Measurements from ENCODE around the gene ATN1.

ATN1 gene

DNA sequence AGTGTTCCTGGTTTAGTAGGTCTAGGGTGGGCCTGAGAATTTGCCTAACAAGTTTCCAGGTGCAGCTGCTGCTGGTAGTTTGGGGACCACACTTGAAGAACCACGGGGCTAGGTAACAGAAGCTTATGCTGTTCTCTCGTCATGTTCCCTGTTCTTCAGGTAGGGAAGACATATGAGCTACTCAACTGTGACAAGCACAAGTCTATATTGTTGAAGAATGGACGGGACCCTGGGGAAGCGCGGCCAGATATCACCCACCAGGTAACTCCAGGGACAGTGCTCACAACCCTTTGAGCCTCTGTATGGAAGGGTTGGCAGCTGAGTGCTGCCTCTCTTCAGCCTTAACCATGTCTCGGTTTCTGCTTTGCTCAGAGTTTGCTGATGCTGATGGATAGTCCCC lies 46.4 kb downstream of the ATN1 start:
- DNase-seq (ENCODE audit: low read depth in 2 of 2, low spot score in 1 of 2), result no peak

DNA sequence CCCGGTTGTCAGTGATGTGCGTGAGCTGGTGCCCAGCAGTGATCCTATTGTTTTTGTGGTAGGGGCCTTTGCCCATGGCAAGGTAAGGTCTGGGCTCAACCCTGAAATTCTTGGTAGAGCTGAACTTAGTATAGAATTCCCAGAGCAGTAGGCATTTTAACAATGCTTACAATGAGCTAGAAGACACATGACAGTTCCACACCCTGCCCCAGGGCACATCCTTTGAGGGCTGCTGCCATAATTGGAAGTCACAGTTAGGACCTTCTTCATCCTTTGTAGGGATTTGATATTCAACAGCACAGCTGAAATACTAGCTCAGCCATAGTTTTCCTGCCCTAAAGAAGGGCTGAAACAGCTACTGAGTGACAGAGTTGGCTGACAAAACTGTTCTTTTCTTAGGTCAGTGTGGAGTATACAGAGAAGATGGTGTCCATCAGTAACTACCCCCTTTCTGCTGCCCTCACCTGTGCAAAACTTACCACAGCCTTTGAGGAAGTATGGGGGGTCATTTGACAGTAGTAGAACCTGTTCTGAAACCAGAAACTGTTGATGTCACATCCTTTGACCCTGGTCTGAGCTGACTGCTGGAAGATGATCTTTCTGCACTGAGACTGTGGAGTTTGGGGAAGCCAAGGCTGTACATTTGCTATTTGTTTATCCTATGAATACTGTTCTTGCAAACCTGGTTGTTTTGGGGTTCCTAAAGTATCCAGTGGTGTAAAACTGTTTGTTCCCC lies 47.7 kb downstream of the ATN1 start:
- DNase-seq (ENCODE audit: low read depth in 2 of 2, low spot score in 1 of 2), result no peak

DNA sequence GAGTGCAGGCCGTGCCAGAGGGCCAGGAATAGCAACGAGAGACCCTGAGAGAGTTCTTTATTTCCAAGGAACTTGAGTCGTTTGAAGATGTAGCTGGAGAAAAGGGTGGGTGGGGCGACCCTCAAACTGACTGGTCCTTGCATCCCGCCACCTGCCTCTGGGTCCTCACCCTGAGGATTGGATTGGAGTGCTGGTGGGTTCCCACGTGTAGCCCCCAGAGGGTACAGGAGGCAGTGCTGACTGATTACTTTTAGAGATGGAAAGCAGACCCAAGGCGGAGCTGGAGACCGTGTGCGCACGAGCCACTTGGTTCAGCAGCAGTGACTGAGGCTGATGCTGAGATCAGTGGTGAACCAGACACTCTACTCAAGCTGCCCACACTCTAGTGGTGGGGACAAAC lies 49.9 kb downstream of the ATN1 start:
- no peak for DNase-seq (ENCODE audit: low read depth in 2 of 2, low spot score in 1 of 2)

DNA sequence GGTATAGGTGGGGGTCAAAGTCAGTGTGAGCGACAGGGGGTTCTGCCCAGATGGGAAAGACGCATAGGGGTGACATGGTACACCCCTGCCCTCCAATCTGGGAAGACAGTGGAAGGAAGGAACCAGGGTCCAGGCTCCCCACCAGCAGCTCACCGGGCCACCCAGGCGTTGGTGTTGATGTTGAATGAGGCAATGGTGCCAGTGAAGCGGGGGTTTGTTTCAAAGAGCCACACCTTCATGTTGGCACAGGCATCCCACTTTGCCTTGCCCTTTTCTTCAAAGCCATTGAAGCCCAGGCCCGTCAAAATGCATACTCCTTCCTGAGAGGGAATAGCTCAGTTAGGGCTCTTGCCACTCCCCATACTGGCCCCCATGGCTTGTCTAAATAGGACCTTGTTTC lies 50.4 kb downstream of the ATN1 start:
- DNase-seq (ENCODE audit: low read depth in 2 of 2, low spot score in 1 of 2), result no peak

DNA sequence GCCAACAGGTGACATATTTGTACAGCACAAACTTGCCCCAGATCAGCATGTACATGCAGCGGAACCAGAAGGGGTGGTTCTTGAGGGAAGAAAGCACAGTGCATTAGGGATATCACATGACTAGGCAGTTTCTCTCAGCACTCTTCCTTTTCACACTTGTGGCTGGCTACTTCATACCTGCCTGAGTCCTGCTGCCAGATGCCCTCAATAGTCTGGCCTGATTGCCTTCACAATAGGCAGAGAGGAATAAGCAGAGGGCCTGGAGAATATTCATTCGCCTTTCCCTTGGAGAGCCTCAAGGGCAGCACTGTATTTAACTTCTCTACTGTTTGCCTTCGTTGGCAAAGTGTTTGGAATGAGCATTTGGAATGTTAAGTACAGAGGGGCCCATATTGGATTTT lies 50.9 kb downstream of the ATN1 start:
- no peak for DNase-seq (ENCODE audit: low read depth in 2 of 2, low spot score in 1 of 2)

DNA sequence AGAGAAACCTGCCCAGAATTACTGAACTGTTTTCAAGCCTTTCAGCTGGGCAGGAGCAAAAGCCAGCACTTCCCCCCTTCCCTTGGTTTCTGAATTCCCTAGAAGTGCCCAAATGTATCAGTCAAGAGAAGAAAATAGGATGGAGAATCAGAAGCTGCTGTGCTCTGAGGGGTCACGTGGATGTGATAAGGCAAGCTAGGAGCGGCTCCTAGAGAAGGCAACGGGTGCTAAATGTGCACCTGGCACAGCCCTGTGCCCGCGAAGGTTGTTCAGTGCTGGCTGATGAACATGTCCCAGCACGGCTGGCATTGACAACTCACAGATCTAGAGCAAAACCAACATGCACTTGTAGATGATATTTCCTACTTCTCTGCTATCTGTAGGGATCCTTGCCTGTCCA lies 51.3 kb downstream of the ATN1 start:
- no peak for DNase-seq (ENCODE audit: low read depth in 2 of 2, low spot score in 1 of 2)

DNA sequence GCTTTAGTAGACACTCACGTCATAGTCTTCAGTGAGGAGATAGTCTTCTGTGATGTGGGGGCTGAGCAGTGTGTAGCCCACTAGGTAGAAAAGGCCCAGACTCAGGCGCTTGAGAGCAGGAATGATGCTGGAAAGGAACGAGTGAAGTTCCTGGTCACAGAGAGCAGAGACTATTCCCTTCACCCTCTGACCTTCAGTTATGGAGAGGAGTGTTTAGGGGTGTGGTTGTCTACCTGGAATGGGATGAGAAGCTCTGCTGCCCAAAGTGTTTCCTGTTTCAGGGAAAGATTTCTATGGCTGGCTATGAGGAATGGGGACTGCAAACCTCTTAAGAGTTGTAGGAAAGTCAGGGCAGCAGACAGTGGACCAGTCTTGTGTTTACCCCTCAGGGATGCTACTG lies 51.7 kb downstream of the ATN1 start:
- no peak for DNase-seq (ENCODE audit: low read depth in 2 of 2, low spot score in 1 of 2)

DNA sequence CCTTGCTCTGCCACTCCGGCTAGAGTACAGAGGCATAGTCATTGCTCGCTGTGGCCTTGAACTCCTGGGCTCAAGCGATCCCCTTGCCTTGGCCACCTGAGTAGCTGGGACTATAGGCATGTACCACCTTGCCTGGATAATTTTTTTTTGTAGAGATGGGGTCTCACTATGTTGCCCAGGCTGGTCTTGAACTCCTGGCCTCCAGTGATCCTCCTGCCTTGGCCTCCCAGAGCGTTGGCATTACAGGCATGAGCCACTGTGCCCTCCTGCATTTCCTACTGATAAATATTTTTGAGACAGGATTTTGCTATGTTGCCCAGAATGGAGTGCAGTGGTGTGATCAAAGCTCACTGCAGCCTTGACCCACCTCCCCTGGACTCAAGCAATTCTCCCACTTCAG lies 52.3 kb downstream of the ATN1 start:
- no peak for DNase-seq (ENCODE audit: low read depth in 2 of 2, low spot score in 1 of 2)

DNA sequence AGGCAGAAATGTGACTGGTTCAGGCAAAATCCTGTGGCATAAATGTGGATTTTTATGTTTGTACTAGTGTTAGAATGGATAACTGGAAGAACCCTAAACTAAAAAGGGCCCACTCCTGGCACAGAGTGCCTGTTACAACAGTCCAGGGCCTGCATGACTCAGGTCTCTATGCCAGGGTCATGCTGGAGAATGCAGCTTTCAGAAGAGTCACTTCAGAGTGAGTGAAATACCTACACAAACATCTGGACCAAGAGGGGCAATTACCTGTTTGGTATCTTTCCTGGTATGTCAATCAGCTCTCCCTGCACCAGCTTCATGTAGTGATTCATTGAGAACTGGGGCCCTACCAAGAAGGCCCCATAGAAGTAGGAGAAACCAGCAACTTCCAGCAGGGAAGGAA lies 53.0 kb downstream of the ATN1 start:
- DNase-seq (ENCODE audit: low read depth in 2 of 2, low spot score in 1 of 2), result no peak

DNA sequence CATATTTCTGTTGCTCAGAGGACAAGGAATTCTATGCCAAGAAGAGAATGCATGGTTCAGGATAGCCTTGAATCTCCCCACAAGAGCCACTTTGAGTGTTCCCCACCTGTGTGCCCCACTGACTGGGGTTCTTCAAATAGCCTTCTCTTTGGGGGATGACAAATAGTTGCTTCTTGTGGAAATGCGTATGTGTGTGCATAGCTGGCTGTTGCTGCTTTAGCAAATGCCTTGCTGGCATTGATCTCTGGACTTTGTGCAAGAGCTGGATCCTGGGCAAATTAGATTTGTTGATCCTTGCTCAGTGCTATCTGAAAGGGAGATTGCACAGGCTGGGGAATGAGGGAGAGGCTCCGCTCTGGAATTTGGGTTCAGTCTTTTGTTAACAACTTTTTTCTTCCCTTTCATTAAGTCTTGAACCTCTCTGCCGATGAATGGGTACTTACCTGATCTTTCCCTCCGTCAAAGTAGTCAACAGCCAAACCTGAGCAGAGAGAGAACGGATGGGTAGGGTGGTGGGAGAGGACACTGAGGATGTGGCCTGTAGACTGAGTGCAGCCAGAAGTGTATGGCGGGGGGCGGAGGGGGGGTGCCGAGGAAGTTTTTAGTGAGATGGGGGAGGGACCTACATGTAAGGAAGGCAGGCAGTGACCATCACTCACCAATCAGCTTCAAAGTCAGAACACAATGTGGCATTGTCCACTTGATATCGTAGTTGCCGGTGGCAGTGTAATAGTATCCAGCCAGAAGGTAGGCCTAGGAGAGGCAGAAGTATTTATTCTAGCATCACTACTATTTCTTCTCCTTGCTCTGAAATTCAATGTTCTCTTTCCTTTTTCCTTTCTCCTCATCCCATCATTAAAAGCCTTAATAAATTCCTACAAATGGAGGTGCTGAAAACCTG lies 53.6 kb downstream of the ATN1 start:
- DNase-seq (ENCODE audit: low read depth in 2 of 2, low spot score in 1 of 2), result no peak

DNA sequence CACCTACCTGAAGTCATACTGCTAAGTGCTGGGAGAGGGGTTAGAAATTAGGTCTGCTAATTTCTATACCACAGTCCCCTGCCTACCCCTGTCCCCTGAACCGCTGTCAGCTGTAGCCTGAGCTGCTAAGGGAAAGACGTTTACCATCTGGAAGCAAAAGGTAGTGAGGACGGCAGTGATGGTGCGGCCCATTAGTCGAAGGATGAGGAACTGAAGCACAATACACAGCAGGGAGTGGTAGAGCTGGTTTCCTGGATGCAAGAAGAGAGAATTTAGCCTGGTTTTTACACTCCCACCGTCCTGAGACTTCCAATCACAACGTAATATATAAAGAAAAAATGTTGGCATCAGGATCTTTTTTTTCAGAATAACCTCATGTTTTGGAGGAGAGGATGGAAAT lies 54.8 kb downstream of the ATN1 start:
- DNase-seq (ENCODE audit: low read depth in 2 of 2, low spot score in 1 of 2), result no peak

DNA sequence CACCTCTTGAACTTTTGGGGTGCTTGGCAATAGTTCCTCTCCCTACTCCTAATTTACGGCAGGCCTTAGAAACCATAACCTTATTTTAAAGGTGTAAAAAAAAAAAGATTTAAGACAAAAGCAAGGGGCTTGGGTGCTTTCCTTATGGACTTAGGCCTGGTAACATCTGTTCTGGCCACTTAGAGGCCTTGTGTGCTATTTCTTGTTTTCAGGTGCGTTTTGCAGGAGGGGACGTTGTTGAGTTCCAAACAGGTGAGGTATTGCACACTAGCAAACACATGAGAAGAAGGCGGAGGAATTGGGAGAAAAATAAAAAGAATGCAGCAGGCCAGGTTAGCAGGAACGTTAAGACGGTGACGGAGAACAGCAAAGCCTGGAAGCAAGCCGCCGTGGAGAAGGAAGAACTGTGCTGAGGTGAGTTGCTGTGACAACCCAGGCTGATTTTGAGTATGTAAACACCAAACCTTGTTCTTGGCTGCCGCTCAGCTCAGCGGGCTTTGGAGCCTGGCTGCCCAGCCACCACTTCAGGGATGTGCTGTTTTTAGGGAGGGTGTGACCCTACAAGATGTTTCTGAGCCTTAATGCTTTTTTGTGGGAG lies 60.3 kb downstream of the ATN1 start:
- no peak for DNase-seq (ENCODE audit: low read depth in 2 of 2, low spot score in 1 of 2)

All from stimulated activated CD8-positive, alpha-beta memory T cell treated with anti-CD3 and anti-CD28 coated beads, Interleukin-4, amount 100 ng/mL, for 4 hours (primary cell).